Stromal cell of bone marrow (primary cell): ENCODE data around the gene HOXA5.

Source experiments
- DNase-seq: peaks from one replicate; pipeline ENCODE4 v3.0.0-alpha.2; 2012; ENCODE audit warnings: low read depth

The HOXA5 gene

DNA sequence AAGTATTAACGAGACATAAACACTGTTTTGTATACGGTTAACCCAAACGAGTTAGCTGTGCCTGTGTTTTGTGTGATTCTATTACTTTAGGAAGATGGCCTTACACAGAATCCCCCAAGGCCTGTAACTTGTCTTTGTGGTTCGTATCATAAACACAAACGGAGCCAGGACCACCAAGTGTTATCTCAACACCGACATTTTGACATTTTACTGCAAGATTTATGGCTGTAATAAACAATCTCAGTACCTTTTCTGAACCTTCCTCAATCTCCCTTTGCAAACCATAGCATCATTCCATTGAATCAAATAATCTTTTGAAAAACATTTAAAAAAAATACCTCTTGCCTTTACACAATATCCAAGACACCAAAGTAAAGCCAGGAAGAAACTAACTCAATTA lies 10.5 kb downstream of the HOXA5 start:
- DNase-seq = no peak

DNA sequence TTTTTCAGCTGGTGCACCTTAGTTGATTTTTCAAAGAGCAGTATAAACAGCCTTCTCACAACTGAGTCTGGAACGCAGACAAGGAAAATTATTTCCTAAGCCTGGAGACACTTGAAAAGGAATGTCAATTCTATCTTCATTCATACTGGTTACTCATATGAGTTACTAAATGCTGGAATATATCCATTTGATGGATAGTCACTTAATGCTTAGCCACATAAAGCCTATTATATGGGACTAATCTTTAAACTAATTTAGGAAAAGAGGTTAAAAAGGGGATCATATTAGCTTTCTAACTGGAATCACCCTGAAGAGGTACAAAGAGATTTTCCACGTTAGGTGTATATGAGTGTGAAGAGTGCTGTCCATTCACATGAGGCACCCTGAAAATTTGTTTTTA lies 11.3 kb downstream of the HOXA5 start:
- no peak for DNase-seq

DNA sequence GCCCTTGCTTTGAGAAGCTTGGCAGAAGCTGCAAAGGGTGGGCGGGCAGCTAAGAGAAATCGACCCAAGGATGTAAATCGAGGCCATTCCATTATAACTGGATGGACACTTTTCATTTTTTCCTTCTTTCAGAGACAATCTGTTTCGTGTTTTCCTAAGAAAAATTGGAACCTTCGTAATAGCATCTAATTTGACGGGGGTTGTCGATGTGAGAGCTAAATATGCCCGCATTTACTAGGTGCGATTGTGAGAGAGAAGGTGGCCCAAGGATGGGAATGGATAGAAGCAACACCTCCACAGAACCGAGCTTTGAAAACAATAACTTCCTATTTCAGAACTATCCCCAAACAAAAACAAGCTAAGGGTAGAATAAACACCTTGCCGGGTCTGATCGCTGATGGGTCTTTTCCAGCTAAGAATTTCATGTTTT lies 12.1 kb downstream of the HOXA5 start:
- no peak for DNase-seq

DNA sequence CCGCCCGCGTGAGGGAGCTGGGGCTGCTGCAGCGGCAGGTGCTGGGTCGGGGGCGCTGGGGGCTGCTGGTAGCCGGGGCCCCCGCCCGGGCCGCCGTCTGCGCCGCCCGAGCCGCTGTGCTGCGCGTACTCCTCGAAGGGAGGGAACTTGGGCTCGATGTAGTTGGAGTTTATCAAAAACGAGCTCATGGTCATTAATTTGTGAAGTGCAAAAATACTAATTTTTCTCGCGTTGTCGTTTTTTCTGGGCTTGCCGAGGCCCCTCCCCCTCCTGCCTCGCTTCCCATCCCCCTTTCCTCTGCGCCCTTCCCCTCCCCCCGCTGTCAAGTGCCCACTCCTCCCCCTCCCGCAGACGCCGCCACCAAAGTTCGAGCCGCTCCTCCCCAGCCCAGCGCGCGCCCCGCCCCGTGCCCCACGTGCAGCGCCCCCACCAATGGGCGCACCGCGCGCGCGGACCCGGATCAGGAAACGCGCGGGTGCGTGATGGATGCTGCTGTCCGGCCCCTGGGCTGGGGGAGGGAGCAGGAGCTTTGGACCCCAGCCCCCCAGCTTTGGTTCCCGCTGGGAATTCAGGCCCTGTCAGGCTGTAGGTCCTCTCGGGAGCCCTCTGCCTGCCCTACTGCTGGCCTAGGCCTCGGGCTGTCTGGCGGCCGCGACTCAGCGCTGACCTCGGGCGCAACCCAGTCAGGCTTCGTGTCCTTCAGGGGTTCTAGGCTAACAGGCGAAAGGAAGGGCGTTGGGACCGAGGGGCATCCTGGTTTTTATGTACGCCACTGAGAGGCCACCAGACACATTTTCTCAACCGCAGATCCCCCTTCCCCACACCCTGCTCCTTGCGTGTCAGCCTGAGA lies 12.7 kb downstream of the HOXA5 start, which contains the start of gene HOXA4:
TSS of gene HOXA4 (minus strand) at position 218 of the 850 bp plus-strand sequence. CDS start at position 194, 24 bp downstream.
- peak; percentile 79 for DNase-seq

DNA sequence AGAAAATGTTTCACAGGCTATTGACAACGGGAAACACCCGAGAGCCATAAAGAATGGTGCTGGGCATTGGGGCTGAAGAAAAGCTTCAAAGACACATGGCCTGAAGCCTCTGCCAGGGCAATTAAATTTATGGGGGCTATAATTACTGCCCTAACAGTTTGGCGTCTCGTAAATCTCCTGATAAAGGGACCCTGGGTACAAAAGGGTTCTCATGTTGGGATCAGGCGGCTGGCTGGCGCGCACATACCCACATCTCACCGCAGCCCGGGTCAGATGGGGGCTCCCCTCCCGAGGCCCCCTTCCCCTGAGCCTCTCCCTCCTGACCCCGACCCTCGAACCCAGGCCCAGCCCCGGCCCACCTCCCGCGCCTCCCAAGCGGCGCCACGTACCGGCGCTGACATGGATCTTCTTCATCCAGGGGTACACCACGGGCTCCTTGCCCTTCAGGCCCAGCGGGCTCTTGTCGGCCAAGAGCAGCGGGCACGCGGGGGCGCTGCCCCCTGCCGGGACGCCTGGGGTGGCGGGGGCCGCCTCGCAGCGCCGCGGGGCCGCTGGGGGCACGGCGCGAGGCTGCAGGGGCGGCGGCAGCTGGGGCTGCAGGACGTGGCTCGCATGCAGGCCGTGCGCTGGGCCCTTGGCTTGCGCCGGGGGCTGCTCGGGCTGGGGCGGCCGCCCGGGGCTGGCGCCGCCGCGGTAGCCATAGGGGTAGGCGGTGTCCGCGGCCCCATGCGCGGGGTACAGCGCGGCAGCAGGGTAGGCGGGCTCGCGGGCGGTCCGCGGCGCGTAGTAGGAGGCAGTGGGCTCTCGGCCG lies 13.5 kb downstream of the HOXA5 start:
- DNase-seq = no peak

DNA sequence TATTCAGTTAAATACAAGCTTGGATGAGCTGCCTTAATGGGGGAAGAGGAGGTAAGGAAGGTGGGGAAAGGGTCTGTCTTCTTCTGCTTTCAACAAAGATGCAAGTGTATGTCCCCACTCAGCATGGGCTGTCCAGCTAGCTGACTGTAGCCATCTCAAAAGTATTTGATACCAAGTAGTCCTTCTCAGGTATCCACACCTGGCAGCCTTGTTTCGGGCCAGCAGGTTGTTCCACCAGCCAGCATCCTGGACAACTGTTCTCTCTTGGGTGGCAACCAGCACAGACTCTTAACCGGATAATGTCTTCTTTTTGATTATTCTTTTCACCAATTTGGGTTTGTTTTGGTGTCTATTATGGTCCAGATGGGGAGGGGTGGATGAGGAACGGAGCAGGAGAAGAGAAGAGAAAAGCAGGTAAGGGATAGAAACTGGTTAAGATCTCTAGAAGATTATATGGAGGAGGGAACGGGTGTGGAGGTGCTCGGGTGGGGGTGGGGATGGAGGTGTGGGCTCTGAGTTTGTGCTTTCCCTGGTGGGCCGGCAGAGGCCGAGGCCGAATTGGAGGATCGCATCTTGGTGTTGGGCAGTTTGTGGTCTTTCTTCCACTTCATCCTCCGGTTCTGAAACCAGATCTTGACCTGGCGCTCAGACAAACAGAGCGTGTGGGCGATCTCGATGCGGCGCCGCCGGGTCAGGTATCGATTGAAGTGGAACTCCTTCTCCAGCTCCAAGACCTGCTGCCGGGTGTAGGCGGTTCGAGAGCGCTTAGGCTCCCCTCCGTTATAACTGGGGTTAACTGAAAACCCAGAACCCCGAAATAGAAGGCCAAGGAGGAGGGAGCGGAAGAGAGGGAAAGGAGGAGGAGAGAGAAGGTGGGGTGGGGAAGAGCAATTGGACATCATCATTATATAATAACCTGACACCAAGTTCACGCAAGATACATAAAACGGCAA lies 14.4 kb downstream of the HOXA5 start:
- DNase-seq = no peak

DNA sequence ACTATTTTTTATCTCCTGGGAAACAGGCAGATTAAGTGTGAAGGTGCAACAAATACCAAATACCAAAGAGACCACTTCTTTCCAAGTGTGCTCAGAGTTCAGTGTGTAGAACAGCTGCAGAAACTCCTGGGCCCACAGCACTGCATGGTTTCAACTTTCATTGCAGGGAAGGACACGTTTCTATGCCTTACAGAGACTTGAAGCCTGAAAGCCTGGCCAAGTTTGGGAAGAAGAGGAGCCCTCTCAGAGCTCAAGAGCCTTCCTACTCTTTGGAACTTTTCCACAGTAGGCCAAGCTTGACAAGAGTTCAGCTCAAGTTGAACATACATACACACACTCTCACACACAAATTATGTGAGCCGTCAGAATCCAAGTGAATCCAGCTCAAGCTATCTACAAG lies 15.4 kb downstream of the HOXA5 start:
- no peak for DNase-seq

DNA sequence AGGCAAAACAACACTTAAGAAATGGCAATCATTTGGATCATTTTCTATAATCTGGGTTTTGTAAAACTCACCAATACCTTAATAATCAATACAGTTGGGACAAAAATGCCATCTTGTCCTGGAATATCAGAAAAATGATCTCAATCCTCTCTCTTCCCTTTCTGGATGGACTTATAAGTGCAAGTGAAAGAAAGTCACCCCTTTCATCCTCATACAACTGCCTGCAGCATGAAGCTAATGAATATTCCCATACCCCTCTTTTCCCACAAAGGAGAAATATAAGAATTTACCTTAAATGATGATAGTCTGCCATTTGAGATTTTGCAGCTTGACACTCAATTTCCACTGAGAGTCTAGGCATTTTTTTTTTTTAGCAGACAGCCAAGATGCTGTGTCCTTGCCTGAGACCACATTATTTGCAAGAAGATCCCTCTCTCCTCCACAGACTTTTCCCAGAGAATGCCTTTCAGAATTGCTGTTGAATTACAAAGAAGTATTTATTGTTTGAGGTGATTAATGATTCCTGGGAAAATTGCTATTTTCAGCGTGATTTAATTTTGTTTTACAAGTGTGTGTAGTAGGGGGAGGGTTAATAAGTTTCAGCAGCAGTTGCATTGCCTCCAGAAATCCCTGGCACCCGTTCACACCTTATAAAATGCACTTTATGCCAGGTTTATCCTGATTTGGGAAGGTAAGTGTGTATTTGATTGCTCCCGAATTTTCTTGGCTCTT lies 16.7 kb downstream of the HOXA5 start:
- DNase-seq = no peak

DNA sequence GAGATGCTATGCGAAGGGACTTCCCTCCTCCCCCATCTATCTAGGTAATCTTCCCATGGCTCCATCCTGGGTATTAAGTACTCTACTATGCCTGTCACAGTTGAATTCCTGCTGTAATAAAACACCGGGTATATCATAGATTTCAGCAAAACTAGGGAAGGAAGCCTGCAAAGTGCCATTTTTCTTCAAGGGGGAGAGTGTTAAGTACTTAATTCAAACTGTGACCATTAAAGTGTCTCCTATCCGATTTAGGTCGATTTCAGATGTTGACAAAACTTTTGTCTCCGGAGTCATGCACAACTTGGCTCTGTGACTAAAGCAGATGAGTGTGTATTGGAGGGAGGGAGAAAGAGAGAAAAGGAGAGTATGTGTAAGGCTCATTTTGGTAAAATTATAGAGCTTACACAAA lies 17.5 kb downstream of the HOXA5 start:
- no peak for DNase-seq

DNA sequence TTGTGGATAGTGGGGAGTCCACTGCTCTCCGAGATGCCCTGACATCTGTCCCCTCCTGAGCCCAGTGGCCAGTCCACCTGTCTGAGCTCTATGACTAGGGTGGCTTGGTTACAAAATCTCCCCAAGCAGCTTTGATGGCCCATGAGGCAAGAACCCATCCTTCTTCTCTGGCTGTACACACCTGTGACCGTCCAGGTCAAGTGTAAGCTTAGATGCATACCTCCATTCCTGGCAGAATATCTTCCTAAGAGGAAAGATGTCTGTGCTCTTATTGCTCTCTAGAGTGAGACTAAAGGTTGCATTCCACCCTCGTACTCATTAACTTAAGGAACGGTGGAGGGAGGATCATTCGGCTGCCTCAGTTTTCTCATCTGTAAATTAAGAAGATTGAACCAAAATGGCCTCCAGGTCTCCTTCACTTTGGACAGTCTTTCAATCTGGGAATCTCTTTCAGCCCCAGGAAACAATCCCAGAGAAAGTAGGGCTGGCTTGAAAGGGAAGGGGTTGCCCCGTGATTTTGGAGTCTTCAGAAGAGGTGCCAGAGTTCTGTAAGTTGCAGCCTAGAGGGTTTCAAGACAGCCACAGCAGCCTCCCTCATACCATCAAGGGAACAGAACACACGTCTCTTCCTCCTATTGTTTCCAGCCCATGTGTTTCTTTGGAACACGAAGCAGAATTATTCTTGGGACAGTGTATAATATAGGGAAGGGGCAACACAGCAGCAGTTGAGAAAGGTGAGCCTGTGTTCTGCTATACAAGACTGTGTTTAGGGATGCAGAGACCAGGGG lies 18.4 kb downstream of the HOXA5 start:
- no peak for DNase-seq

DNA sequence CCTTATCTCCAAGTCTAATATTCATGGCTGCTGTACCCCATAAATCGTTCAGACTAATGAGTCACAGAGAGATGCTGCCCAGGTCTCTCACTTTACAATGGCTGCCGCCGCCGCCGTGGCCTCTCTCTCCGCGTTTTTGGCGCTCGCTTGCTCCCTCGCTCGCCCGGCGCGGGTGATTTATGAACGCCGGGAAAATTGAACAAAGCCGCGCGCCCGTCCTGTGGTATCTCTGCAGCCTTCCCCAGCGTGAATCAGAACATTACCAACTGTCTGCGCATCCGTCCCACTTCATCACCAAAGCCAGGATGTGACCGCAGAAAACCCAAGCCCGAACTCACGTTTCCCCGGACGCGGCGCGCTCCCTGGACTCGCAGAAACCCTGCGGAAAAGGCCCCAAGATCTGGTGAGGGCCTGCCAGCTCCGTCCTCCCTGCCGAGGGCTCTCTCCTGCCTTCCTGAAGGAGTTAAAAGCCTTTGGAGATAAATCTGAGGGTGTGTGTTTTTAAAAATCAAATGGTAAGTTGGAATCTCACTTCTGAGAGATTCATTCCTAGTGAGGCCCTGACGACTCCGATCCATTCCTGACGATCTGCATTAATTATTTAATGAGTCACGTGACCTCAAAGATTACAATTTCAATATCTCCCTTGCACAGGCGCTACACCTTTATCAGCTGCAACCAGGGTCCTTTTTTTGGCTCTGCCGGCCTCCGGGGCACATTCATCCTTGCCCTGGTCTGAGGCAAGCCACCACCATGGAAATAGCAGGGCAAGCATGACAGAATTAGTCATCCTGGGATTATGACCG lies 19.2 kb downstream of the HOXA5 start:
- peak; percentile 59 for DNase-seq

DNA sequence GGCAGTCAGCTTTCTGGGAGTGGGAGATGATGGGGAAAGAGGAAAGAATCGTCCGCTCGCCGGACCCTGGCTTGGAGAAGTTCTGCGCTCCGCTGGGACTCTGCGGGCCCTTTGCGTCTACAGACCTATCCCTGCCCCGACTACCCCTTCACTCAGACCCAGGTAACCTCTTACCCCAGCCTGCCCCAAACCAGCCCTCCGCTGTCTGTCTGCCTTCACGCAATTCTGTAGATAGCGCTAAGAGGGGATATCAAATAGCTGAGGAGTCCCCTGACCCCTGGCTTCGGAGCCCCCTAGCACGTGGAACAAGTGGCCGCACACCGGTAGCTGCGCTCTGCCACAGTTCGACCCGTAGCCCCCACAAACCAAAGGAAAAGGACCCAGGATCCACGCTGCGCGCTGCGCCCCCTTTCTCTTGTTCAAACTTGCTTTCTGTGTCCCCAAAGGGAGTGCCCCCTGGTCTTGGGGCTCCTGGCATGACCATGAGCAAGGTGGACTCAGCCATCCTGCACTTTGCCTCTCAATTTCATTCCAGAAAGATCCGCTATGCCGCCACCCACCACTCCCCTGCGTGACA lies 19.9 kb downstream of the HOXA5 start:
- DNase-seq = no peak

DNA sequence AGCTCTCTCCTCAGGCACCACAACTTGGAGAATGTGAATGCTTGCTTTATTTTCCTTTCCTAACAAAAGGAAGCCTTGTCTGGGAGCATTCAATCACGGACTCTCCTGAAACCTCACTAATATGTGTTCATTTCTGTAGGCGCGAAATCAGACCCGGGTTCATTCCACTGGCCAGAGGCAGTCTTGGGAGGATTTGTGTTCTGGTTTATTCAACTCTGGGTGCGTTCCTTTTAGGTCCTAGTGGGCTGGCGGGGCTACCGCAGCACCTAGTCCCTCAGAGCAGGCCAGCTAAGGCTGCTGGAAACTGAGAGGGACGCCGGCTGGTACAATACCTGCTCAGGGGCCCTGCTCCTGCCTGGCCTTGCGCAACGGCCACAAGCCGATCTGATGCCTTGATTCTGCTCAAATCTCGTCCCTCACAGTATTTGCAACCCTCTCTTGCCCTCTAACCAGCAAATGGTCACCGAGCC lies 20.4 kb downstream of the HOXA5 start:
- DNase-seq = no peak

DNA sequence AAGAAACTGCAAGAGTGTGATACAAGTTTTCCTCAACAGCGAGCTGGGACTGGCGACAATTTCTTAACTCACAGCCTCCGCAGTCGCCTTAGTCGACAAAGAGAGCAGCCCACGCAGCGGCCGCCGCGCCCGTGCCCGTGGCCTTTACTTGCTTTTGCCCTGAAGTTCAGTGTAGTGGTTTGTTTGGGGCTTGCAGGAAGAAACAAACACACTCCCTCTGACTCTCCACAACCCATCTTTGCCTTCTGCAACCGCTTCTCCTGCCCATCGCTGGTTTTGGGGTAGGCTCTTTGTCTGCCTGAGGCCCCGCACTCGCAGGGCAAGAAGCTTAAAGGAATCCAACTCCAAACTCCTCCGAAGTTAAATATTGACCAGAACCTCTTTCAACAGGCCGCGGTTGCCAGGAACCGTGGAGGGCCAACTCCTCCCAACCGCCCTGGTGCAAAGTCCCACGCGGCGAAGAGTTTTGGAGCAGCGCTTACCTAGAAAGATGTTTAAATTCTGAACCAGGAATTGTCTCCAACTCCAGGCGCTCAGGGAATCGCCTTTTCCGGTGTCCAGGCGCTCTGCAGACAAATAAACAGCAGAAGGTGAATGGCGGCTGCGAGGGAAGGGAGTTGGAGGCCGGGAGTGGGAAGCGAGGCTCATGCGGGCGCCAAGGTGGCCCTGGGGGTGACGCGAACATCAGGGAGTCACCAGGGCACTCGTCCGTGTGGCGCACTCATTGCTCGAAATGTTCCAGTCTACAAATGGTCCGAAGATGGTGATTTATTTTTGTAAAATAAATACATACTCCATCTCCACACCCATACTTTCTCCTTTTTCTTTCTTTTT lies 21.2 kb downstream of the HOXA5 start:
- DNase-seq = no peak

DNA sequence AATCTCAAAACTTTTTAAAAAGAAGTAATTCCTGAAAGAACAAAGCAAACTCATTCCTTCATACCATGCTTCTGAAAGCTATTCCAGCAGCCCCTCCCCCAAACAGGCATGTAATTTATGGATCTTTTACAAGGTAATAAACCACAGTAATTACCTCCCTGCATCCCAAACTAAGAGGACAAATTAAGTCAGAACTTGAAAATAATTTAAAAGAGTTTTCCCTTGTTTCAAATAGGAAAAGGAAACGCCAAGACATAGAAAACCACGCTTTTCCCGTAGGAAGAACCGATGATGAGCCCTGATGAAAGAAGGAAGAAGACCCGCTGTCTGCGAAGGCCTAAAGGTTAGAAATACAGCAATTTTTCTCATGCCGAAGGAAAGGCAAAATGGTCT lies 21.8 kb downstream of the HOXA5 start:
- DNase-seq = no peak

DNA sequence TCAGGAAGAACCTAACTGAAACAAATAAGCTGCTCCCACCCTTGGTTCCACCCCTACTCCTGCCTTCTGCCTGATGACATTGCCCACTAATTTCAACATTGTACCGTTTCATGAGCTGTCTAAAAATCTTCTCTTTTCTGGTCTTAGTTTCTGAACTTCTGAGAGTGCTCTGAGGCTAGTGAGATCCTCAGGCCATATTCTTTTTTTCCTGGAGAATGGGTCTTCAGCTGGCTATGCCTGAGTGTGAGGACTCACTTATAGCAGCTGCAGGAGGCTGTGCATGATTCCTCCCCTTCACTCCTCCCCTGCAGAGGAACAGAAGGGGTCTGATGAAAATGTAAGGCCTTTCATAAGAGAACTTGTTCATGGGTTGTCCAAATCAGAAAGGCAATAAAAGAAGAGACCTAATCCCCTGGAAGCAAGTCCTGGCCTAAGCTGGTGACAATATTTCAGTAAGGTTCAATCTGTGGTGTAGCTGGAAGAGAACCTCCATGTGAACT lies 24.0 kb downstream of the HOXA5 start:
- no peak for DNase-seq

DNA sequence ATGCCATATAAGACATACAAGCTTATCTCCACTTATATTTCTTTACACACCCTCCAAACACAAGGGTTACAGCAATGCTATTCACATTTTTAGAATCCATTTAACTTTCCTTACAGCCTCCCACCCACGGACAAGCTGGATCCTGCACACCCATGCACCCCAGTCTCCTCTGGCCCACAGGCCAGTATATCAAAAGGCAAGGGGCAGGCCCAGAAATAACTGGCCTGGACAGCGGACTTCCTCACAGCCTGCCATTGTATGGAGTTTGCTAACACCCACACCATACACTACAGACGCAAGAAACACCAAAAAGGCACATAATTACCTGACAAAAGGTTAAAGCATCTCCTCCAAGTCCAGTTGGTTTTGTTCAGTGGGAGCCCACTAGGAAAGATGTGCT lies 24.9 kb downstream of the HOXA5 start:
- DNase-seq = no peak

DNA sequence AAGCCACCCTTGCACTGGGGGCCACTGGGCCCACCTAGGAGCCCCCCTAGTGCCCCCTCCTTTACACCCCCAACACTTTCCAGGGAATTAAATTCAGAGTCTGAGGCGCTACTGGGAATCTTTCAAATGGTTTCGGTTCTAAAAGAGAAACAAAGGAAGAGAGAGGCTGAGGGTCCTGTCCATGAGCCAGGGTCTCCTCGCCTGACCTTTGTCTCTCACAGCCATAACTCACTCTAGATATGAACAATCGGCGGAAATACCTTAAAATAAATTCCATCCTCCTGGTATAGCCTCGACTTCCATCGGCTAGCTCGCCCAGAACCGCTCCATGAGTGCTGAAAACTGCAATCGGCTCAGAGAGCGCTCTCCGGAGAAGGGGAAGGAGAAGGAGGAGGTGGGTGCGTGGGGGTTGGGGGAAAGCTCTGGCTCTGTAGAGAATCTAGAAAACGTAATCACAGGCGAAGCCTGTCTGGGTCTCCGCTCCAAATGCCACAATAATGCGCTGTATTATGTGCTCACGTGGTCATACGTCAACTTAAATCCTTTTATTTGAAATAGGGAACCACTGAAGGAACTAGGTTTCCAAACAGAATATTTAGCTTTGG lies 25.5 kb downstream of the HOXA5 start:
- DNase-seq = no peak
